Renal cortical epithelial cell (primary cell): ENCODE data around the gene CCDC13. TPM values are rescaled to one million over a fixed set of nuclear protein-coding genes. Genes with fewer than 3 reads are reported as not detected.

Source experiments
- DNase-seq: peaks from one replicate; pipeline ENCODE4 v3.0.0-alpha.2; 2011; ENCODE audit warnings: low read depth
- total RNA-seq: library from RNA; depleted of rRNA; stranded (reverse); fragments of >200 nt; gene quantifications from 2 replicates; pipeline ENCODE4 v1.2.3, GENCODE V29; 2014

The CCDC13 gene
- total RNA-seq, 1 donor from 2014 or later = 2.8 TPM

GRCh38 chr3:42800251-42800650 is 27.2 kb upstream of the CCDC13 start:
- no peak for DNase-seq

- DNase-seq = no peak
Measured at GRCh38 chr3:42799376-42799775, 26.3 kb upstream of the CCDC13 start.

GRCh38 chr3:42796332-42796885 is 23.4 kb upstream of the CCDC13 start:
- DNase-seq = no peak

GRCh38 chr3:42795621-42796181 is 22.6 kb upstream of the CCDC13 start:
- no peak for DNase-seq

- DNase-seq = no peak
Measured at GRCh38 chr3:42790714-42791229, 17.7 kb upstream of the CCDC13 start.

GRCh38 chr3:42786631-42787030 is 13.6 kb upstream of the CCDC13 start:
- no peak for DNase-seq

GRCh38 chr3:42786212-42786611 is 13.2 kb upstream of the CCDC13 start:
- DNase-seq = no peak

- DNase-seq = peak; percentile 81
Measured at GRCh38 chr3:42780892-42781700, 8.0 kb upstream of the CCDC13 start.

- DNase-seq = peak; percentile 84
Measured at GRCh38 chr3:42780398-42780797, 7.3 kb upstream of the CCDC13 start.

GRCh38 chr3:42778644-42779043 is 5.6 kb upstream of the CCDC13 start:
- peak; percentile 76 for DNase-seq

GRCh38 chr3:42773409-42773751 is 327 bp upstream of the CCDC13 start:
- DNase-seq = no peak

- no peak for DNase-seq
Measured at GRCh38 chr3:42771271-42771670, 1.8 kb downstream of the CCDC13 start.

- DNase-seq = no peak
Measured at GRCh38 chr3:42769477-42770131, 3.4 kb downstream of the CCDC13 start.

GRCh38 chr3:42764561-42765295 is 8.3 kb downstream of the CCDC13 start:
- no peak for DNase-seq

GRCh38 chr3:42764115-42764514 is 8.9 kb downstream of the CCDC13 start:
- no peak for DNase-seq

- DNase-seq = no peak
Measured at GRCh38 chr3:42763021-42763420, 10.0 kb downstream of the CCDC13 start.

GRCh38 chr3:42762046-42762724 is 10.9 kb downstream of the CCDC13 start:
- no peak for DNase-seq

- no peak for DNase-seq
Measured at GRCh38 chr3:42758126-42758525, 14.9 kb downstream of the CCDC13 start.

- no peak for DNase-seq
Measured at GRCh38 chr3:42756681-42757213, 16.3 kb downstream of the CCDC13 start.

- DNase-seq = no peak
Measured at GRCh38 chr3:42755681-42756578, 17.1 kb downstream of the CCDC13 start.
